GM10266 (cell line): ENCODE data around the gene ZNF778.

Experiments
- DNase-seq: peaks from one replicate; pipeline ENCODE4 v3.0.0; 2012; ENCODE audit errors: extremely low spot score
- CTCF ChIP-seq: IDR thresholded peaks from 2 replicates; pipeline ENCODE4 v1.5.1; 2012; ENCODE audit warnings: mild to moderate bottlenecking, low read depth; ENCODE audit not compliant: control insufficient read depth, insufficient read depth; ENCODE audit errors: missing control alignments

Gene ZNF778

GRCh38 chr16:89217388-89218191 lies at the start of gene ZNF778:
TSS of gene ZNF778 (plus strand) at chr16:89217703. CDS start at chr16:89221128, 3,425 bp downstream.
- DNase-seq = peak; percentile 95
- TF ChIP-seq CTCF = no peak

GRCh38 chr16:89168381-89169189 lies 48.9 kb upstream of the ZNF778 start:
- no peak for DNase-seq
- TF ChIP-seq CTCF = no peak

- TF ChIP-seq CTCF = no peak
Measured at GRCh38 chr16:89169778-89170177, 47.7 kb upstream of the ZNF778 start.

GRCh38 chr16:89170346-89171215 lies 46.9 kb upstream of the ZNF778 start:
- TF ChIP-seq CTCF = peak; percentile 27
- no peak for DNase-seq

More at GRCh38 chr16:89169778-89170177, 47.7 kb upstream of the ZNF778 start:
- DNase-seq = no peak

- DNase-seq = peak; percentile 100
Measured at GRCh38 chr16:89171216-89172170, 46.0 kb upstream of the ZNF778 start, which contains the start of gene CDH15. TSS of gene CDH15 (plus strand) at chr16:89171748. CDS start at chr16:89171832, 84 bp downstream.

More at GRCh38 chr16:89171216-89172170, 46.0 kb upstream of the ZNF778 start, which contains the start of gene CDH15:
- no peak for TF ChIP-seq CTCF
